Lower lobe of right lung (tissue), 2 donors: Measurements from ENCODE around the gene CDC42BPB. TPM values are rescaled to one million over a fixed set of nuclear protein-coding genes. Genes with fewer than 3 reads are reported as not detected.
A peak's percentile ranks its signal among the peaks of the same experiment; 100 is the strongest.

Experiments used
- ATAC-seq, 2 donors: fragments of 200-7000 bp; cut with Tn5 transposase; one replicate each; pipeline ENCODE4 v1.9.1; 2020 to 2022; ENCODE audit warnings: mild to moderate bottlenecking in 2 of 2, moderate library complexity in 2 of 2
- DNase-seq: peaks from one replicate; pipeline ENCODE4 v3.0.0-alpha.2; 2020
- H3K27ac ChIP-seq: fragments of 200-600 bp; one replicate; pipeline ENCODE4 v1.8.0; 2022
- H3K27me3 ChIP-seq: fragments of 200-600 bp; one replicate; pipeline ENCODE4 v1.8.0; 2022; ENCODE audit warnings: low read depth
- H3K36me3 ChIP-seq: fragments of 200-600 bp; one replicate; pipeline ENCODE4 v1.8.0; 2022; ENCODE audit warnings: mild to moderate bottlenecking
- H3K4me1 ChIP-seq: fragments of 200-600 bp; one replicate; pipeline ENCODE4 v1.8.0; 2022
- H3K4me3 ChIP-seq: fragments of 200-600 bp; one replicate; pipeline ENCODE4 v1.8.0; 2022; ENCODE audit warnings: mild to moderate bottlenecking
- H3K9me3 ChIP-seq: fragments of 200-600 bp; one replicate; pipeline ENCODE4 v1.8.0; 2022
- intact Hi-C: fragments of 100-400 bp; cut with DNase I; formaldehyde crosslinking; loops from one replicate; pipeline ENCODE4 v1.11.0; 2022
- total RNA-seq: library from RNA; stranded (reverse); fragmentation: NEBNext Ultra II Directional; extraction: Animal tissue kit (Norgen Biotek cat#: 25700); gene quantifications from one replicate; pipeline ENCODE4 v1.2.1, GENCODE V29; 2021
- TF ChIP-seq, protein P1 (sequence below): fragments of 200-600 bp; IDR thresholded peaks from one replicate; pipeline ENCODE4 v1.8.0; 2022; ENCODE audit warnings: antibody characterized with exemption, mild to moderate bottlenecking
- donor health status: DM: no; HTN: yes; CAD: no; lungs with severe emphysema.

The CDC42BPB gene
- total RNA-seq, 1 donor from 2014 or later: 114 TPM

DNA sequence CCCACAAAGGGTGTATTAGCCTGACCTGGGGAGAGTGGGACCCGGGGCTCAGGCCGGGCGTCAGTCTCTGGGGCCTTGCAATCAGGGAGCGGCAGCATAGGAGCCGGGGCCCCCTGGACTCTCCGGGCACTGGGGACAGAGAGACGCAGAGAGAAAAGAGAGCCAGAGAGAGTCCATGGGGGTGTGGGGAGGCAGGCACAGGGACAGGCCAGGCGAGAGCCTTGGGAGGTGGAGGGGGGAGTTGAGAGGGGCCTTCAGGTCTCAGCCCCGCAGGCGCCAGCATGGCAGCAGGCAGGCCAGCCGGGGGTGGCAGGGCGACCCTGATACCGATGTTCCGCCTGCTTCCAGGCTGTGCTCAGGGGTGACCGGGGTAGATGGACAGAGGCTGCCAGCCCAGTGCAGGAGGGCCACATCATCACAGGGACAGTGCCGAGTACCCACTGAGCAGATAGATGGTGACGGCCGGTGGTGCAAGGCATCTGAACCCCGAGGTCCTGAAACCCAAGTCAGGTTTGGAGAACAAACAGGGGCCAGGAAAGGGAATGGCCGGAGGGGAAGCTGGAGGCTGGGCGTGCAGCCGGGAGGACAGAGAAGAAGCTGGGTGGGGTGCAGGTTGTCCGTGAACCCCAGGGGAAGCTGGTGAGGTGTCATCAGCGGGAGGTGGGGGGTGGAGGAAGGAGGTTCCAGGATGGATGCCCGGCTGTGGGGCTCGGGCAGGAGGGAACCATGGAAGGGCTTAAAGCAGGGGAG, 40.1 kb upstream of the CDC42BPB start:
- Histone ChIP-seq H3K9me3 (no peaks in the 10 kb centered on the region), H3K27ac (no peak overlapping the region), H3K36me3 (no peaks in the 10 kb centered on the region), H3K4me1 (peaks cover 14% of the 10 kb centered on the region), H3K27me3 (peaks cover 31% of the 10 kb centered on the region), H3K4me3 (no peak overlapping the region)
- ATAC-seq (no peak), DNase-seq (no peak)
- intact Hi-C loops: no loop called here
- TF ChIP-seq, protein P1, sequence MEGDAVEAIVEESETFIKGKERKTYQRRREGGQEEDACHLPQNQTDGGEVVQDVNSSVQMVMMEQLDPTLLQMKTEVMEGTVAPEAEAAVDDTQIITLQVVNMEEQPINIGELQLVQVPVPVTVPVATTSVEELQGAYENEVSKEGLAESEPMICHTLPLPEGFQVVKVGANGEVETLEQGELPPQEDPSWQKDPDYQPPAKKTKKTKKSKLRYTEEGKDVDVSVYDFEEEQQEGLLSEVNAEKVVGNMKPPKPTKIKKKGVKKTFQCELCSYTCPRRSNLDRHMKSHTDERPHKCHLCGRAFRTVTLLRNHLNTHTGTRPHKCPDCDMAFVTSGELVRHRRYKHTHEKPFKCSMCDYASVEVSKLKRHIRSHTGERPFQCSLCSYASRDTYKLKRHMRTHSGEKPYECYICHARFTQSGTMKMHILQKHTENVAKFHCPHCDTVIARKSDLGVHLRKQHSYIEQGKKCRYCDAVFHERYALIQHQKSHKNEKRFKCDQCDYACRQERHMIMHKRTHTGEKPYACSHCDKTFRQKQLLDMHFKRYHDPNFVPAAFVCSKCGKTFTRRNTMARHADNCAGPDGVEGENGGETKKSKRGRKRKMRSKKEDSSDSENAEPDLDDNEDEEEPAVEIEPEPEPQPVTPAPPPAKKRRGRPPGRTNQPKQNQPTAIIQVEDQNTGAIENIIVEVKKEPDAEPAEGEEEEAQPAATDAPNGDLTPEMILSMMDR: no peak

DNA sequence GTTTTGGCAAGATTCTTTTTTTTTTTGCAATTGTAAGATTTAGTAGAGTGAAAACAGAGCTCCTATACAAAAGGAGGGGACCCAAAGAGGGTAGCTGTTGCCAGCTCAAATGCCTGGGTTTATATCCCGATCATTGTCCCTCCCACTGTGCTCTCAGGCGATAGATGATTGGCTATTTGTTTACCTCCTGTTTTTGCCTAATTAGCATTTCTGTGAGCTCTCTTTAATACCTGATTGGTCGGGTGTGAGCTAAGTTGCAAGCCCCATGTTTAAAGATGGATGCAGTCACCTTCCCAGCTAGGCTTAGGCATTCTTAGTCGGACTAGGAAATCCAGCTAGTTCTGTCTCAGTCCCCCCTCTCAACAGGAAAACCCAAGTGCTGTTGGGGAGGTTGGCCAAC, 39.0 kb upstream of the CDC42BPB start:
- DNase-seq: no peak
- intact Hi-C loops: no loop called here
- Histone ChIP-seq H3K27me3 (peaks cover 21% of the 10 kb centered on the region), H3K36me3 (no peaks in the 10 kb centered on the region), H3K4me3 (no peak overlapping the region), H3K9me3 (no peaks in the 10 kb centered on the region), H3K27ac (no peak overlapping the region), H3K4me1 (peaks cover 7% of the 10 kb centered on the region)
- TF ChIP-seq, protein P1: no peak
- ATAC-seq: no peak

DNA sequence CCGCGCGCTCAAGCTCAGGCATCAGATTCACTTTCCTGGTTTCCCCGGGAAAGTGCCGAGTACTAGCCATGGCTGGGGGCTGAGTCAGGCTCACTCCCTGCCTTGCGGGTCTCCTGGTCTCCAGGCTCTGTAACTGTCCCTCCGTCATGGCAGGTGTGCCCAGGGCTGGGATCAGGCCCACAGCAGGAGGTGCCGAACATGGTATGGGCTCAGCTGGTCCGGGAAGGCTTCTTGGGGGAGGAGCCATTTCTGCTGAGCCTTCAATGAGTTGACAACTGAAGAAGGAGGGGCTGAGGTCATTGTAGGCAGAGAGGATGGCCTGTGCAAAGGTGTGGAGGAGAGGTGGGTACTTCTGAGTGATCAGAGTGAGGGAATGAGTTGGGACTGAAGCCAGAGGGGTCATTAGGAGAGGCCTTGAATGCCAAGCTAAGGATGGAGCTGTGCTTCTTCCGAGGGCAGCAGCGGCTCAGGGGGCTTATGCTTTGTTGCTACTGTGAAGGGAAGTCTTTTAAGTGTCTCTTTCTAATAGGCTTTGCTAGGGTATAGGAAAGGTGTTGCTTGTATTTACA, 37.9 kb upstream of the CDC42BPB start:
- TF ChIP-seq, protein P1: no peak
- H3K9me3 ChIP-seq: no peaks in the 10 kb centered on the region
- H3K27ac ChIP-seq: peak overlapping the region; percentile 76
- DNase-seq (no peak), ATAC-seq (no peak)
- H3K4me3 ChIP-seq: peak overlapping the region; percentile 30
- H3K27me3 ChIP-seq: peaks cover 12% of the 10 kb centered on the region
- H3K4me1 ChIP-seq: peaks cover 13% of the 10 kb centered on the region
- intact Hi-C loops: no loop called here
- no peaks in the 10 kb centered on the region for H3K36me3 ChIP-seq

DNA sequence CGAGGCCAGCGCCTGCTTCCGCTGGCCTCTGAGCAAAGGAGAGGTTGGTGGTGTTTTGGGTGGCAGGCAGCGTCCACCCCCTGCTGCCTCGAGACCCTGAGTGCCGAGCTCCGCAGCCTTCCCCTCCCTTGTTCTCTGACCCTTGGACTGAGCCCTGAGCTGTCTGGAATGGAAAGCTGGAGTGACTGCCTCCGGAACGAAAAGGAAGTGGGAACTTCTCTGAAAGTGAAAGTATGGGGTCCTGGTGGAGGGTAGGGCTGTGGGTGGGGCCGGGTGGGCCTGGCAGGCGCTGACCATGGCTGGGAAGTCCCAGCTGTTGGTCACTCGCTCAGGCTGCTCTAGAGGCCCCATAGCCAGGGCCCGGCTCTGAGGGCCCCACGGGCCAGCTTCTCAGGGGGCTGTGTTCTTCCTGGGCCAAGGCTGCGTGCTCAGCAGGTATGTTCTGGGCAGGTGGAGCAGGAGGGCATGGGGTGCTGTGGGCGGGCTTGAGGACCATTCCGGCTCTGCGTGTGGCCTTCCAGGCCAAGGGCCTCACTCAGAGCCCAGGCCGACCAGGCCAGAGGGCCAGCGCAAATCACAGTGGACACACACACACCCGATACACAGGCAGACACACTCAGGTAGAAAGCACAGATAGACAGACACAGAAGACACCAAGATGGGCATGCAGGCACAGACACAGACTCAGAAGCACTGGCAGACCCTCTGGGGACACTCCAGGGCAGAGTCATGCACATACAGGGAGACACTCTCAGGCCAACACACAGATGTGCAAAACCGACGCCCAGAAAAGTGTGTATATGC, 37.3 kb upstream of the CDC42BPB start, which contains the start of gene EXOC3L4:
Gene EXOC3L4, plus strand, starts transcription at position 320 of the 804 bp plus-strand sequence. CDS start 5,495 bp downstream, outside the sequence.
- TF ChIP-seq, protein P1: no peak
- ATAC-seq: peak; percentile 7 to 27
- intact Hi-C loops: no loop called here
- peaks cover 13% of the 10 kb centered on the region for H3K4me1 ChIP-seq
- H3K36me3 ChIP-seq: no peaks in the 10 kb centered on the region
- peak within 1 kb of the TSS; percentile 30 for H3K4me3 ChIP-seq
- peaks cover 5% of the 10 kb centered on the region for H3K27me3 ChIP-seq
- peak within 1 kb of the TSS; percentile 76 for H3K27ac ChIP-seq
- no peaks in the 10 kb centered on the region for H3K9me3 ChIP-seq
- no peak for DNase-seq

DNA sequence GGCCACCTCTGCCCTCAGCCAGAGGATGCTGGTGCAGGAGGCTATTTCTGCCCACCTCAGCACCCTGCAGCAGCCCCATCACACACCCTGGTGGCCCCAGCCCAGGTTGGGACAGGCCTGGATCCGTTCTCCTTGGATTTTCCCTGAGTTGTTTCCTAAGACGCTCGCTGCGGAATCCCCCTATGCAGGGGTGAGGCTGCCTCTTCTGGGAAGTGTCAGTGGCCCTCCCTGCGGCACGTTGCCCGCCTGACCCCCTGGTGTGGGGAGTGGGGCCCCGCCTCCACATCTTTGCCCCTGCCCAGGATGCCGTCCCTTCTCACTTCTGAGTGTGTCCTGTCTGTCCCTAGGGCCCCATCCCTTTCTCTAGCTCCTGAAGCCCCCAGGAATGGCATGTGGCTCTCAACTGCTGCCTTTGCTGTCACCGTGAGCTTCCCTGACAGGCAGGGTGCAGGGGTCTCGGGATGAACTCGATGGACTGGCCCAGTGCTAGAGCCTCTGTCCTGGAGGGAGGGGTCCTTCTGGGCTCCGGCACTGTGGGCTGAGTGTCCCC, 36.6 kb upstream of the CDC42BPB start:
- H3K4me3 ChIP-seq: peak overlapping the region; percentile 30
- no peaks in the 10 kb centered on the region for H3K9me3 ChIP-seq
- H3K4me1 ChIP-seq: peaks cover 13% of the 10 kb centered on the region
- peak overlapping the region; percentile 76 for H3K27ac ChIP-seq
- ATAC-seq: no peak
- H3K36me3 ChIP-seq: no peaks in the 10 kb centered on the region
- no peaks in the 10 kb centered on the region for H3K27me3 ChIP-seq
- TF ChIP-seq, protein P1: no peak
- DNase-seq: no peak
- intact Hi-C loops: no loop called here
